Measurements from ENCODE around the gene NXPH3. TPM values are rescaled to one million over a fixed set of nuclear protein-coding genes. Genes with fewer than 3 reads are reported as not detected.
"Not testable (repeated sequence)": the region's sequence is repeated elsewhere in the genome, so short reads cannot be mapped to it uniquely, and the experiment has no call there.

NXPH3 gene
- total RNA-seq, 1 experiment from 2014 or later: 2.2 TPM

- Histone ChIP-seq H3K27ac (no peak overlapping the region), H3K4me1 (replicated peaks) (peaks cover 17% of the 10 kb centered on the region), H3K36me3 (no peaks in the 10 kb centered on the region), H3K4me3 (no peak overlapping the region), H3K9me3 (replicated peaks) (no peaks in the 10 kb centered on the region), H3K27me3 (replicated peaks) (no peaks in the 10 kb centered on the region; the same call in 1 of the 2 replicates)
- no peak for DNase-seq (ENCODE audit: low read depth in 1 of 2, low spot score in 2 of 2)
Measured at GRCh38 chr17:49565948-49566491, 9.7 kb upstream of the NXPH3 start.

DNA sequence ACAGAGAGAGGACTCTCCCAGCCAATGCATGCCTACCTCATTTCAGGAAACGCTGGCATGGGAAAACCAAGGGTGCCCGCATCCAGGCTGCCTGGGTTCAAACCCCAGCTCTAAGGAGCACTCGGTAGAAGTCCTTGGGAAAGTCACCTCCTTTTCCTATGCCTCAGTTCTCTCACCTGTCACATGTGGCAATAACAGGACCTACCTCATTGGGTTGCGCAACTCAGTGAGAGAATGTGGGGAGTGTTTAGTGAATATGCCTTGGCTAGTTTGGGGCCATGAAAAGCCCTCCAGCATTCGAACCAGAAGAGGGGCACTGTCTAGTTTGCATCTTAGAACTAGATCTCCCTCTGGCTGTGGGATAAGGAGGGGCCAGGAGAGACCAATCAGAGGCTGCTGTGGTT lies 9.0 kb upstream of the NXPH3 start:
- H3K27me3 ChIP-seq (replicated peaks): peaks cover 3% of the 10 kb centered on the region; the same call in 1 of the 2 replicates
- DNase-seq (ENCODE audit: low read depth in 1 of 2, low spot score in 2 of 2): no peak
- H3K36me3 ChIP-seq: no peaks in the 10 kb centered on the region
- H3K4me3 ChIP-seq: no peak overlapping the region
- no peaks in the 10 kb centered on the region for H3K9me3 ChIP-seq (replicated peaks)
- peaks cover 17% of the 10 kb centered on the region for H3K4me1 ChIP-seq (replicated peaks)
- no peak overlapping the region for H3K27ac ChIP-seq

DNA sequence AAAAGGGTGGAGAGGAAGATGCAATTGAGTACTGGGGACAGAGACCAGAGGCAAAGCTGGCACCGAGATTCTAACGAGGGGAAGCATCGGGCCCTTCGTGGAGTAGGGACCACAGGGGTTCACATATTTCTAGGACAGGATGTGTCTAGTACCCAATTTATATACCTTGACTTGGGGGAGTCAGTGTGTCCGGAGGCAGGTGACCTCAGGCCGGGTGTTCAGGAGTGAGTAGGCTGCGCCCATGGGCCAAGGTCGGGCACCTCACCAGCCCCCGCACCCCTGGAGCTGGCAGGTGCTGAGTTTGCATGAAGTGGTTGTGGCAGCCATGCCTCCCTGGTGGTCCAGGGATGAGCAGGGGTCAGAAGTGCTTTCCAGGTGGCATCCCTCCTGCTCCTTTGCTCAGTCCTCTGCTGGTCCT lies 8.6 kb upstream of the NXPH3 start:
- Histone ChIP-seq H3K27me3 (replicated peaks) (peaks cover 4% of the 10 kb centered on the region; the same call in 1 of the 2 replicates), H3K27ac (no peak overlapping the region), H3K36me3 (no peaks in the 10 kb centered on the region), H3K4me1 (replicated peaks) (peaks cover 17% of the 10 kb centered on the region), H3K4me3 (no peak overlapping the region), H3K9me3 (replicated peaks) (no peaks in the 10 kb centered on the region)
- no peak for DNase-seq (ENCODE audit: low read depth in 1 of 2, low spot score in 2 of 2)

DNA sequence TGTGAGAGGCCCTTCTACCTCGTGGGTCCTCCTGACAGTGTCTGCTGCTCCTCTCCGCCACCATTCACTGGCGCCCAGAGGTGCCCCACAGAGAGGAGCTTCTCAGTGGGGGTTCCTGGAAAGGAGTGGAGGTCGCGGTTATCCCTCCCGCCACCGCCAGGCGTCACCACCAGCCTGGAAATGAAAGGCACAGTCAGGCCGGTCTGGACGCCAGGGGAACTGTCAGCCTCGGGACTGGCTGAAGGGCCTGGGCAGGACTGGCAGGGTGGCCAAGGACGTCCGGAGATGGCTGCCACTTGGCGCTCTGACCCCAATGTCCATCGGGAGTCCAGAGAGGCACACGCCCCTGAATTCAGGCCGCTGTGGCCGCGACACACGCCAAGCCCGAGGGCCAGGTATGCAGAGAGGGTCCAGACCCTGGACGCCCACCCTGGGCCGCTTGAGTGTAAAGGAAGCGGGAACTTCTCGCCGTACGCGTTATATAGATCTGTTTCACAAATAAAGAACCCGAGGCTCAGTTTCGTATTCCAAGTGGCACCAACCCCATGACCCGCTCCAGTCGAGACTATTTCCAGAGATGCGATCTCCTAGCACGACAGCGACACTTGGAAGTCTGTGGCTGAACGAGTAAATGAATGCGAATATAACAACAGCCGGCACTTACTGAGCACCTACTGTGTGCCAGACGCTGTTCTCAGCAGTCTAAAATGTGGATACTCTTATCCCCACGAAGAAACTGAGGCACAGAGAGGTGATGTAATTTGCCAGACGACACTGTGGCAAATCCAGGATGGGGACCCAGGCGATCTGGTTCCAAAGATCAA lies 7.6 kb upstream of the NXPH3 start:
- no peaks in the 10 kb centered on the region for H3K36me3 ChIP-seq
- peak; percentile 88 to 96 for DNase-seq (ENCODE audit: low read depth in 1 of 2, low spot score in 2 of 2)
- no peaks in the 10 kb centered on the region for H3K9me3 ChIP-seq (replicated peaks)
- H3K4me1 ChIP-seq (replicated peaks): peaks cover 17% of the 10 kb centered on the region
- peak overlapping the region; percentile 32 for H3K4me3 ChIP-seq
- peaks cover 4% of the 10 kb centered on the region; the same call in 1 of the 2 replicates for H3K27me3 ChIP-seq (replicated peaks)
- H3K27ac ChIP-seq: no peak overlapping the region

- H3K4me3 ChIP-seq; H3K36me3 ChIP-seq; DNase-seq (ENCODE audit: low read depth in 1 of 2, low spot score in 2 of 2); H3K27ac ChIP-seq; H3K27me3 ChIP-seq (replicated peaks); H3K9me3 ChIP-seq (replicated peaks): not testable (repeated sequence)
- H3K4me1 ChIP-seq (replicated peaks): peaks cover 17% of the 10 kb centered on the region
Measured at GRCh38 chr17:49568695-49569047, 7.0 kb upstream of the NXPH3 start.

GRCh38 chr17:49570540-49571242 lies 5.0 kb upstream of the NXPH3 start:
- Histone ChIP-seq H3K4me1 (replicated peaks) (peaks cover 24% of the 10 kb centered on the region), H3K9me3 (replicated peaks) (0 out of 2 replicates have a peak, but pooled peaks cover 3% of the 10 kb centered on the region), H3K4me3 (no peak overlapping the region), H3K36me3 (no peaks in the 10 kb centered on the region), H3K27ac (no peak overlapping the region), H3K27me3 (replicated peaks) (peaks cover 8% of the 10 kb centered on the region; the same call in 1 of the 2 replicates)
- DNase-seq (ENCODE audit: low read depth in 1 of 2, low spot score in 2 of 2): no peak

DNA sequence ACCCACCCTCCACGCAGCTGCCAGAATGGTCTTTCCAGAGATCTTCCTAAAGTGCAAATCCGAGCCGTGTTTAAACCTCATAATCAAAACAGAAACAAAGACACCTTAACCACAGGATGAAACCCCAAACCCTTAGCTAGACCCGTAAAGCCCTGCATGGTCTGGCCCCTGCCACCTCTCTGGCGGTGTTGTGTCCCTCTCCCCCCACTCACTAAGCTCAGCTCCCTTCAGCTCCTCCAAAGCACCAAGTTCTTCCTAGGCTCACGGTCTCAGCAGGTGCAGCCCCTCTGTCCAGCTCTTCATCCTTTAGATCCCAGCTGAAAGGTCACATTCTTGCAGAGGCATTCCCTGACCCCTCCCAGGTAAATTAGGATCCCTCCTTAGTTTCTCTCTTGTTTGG lies 4.4 kb upstream of the NXPH3 start:
- Histone ChIP-seq H3K4me3 (no peak overlapping the region), H3K36me3 (no peaks in the 10 kb centered on the region), H3K4me1 (replicated peaks) (peaks cover 29% of the 10 kb centered on the region), H3K9me3 (replicated peaks) (0 out of 2 replicates have a peak, but pooled peaks cover 5% of the 10 kb centered on the region), H3K27me3 (replicated peaks) (peaks cover 8% of the 10 kb centered on the region; the same call in 1 of the 2 replicates), H3K27ac (no peak overlapping the region)
- no peak for DNase-seq (ENCODE audit: low read depth in 1 of 2, low spot score in 2 of 2)

DNA sequence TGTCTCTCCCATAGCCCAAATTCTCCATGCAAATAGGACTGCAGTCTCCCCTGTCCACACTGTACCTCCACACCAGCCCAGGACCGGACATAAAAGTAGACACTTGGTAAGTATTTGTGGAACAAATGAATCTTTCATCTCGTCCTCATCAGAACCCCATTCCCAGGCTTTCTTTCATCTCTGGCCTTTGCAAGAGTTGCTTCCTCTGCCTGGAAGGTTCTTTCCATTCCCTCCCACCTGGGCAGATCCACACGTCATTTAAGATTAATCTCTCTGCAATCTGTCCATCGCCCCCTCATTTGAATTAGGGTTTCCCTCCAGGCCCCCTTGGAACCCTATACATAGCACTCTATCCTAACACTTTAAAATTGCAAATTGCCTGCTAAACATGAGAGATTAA lies 3.9 kb upstream of the NXPH3 start:
- no peaks in the 10 kb centered on the region for H3K36me3 ChIP-seq
- DNase-seq (ENCODE audit: low read depth in 1 of 2, low spot score in 2 of 2): no peak
- 0 out of 2 replicates have a peak, but pooled peaks cover 5% of the 10 kb centered on the region for H3K9me3 ChIP-seq (replicated peaks)
- peaks cover 8% of the 10 kb centered on the region; the same call in 1 of the 2 replicates for H3K27me3 ChIP-seq (replicated peaks)
- H3K4me3 ChIP-seq: no peak overlapping the region
- H3K27ac ChIP-seq: no peak overlapping the region
- peaks cover 30% of the 10 kb centered on the region for H3K4me1 ChIP-seq (replicated peaks)

DNA sequence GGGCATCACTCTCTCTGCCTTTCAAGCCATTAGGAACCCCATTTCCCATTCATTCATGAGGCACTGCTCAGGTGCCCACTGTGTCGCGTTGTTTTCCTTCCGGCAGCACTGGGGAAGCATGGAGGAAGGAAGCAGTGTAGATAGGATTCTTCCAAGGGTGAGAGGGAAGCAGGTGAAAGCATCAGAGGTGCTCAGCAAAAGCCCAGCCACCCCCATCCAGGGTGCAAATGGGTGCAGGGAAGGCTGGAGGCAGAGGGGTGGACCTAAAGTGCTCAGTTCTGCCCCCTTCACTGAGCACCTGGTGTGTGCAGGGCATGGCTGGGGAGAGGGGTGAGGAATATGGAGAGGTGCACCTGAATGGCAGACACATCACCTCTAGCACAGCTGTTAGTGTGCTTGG lies 3.4 kb upstream of the NXPH3 start:
- Histone ChIP-seq H3K4me1 (replicated peaks) (peaks cover 35% of the 10 kb centered on the region), H3K4me3 (no peak overlapping the region), H3K27ac (no peak overlapping the region), H3K27me3 (replicated peaks) (peaks cover 8% of the 10 kb centered on the region; the same call in 1 of the 2 replicates), H3K9me3 (replicated peaks) (0 out of 2 replicates have a peak, but pooled peaks cover 5% of the 10 kb centered on the region), H3K36me3 (no peaks in the 10 kb centered on the region)
- no peak for DNase-seq (ENCODE audit: low read depth in 1 of 2, low spot score in 2 of 2)

DNA sequence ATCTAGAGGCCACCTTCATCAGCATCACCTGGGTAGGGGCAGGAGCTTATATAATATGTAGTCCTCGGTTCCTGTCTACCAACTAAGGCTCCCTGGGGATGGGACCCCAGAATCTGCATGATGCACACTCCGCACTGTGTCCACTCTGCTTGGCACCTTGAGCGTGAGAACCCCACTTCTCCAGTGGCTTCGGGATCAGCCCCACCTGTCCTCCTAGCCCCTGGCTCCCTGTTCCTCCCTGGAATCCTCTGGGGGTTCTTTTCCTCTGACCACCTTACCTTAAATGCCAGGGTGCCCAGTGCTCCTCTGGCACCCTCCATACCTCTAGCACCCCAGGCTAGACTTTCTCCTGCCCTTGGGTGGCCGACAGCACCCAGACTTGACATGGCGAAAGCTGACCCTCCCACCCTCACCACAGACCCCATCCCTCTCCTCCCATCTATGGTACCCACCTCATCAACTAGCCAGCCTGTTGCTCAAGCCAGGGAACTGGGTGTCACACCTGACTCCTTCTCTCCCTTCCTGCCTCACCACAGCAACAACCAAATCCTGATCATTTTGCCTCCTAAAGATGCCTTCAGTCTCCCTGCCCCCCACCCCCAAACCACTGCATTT lies 2.8 kb upstream of the NXPH3 start:
- H3K4me3 ChIP-seq: no peak overlapping the region
- no peaks in the 10 kb centered on the region for H3K36me3 ChIP-seq
- peaks cover 32% of the 10 kb centered on the region for H3K4me1 ChIP-seq (replicated peaks)
- no peak overlapping the region for H3K27ac ChIP-seq
- peak in 1 of 2 experiments; percentile 43 for DNase-seq (ENCODE audit: low read depth in 1 of 2, low spot score in 2 of 2)
- H3K27me3 ChIP-seq (replicated peaks): peaks cover 8% of the 10 kb centered on the region; the same call in 1 of the 2 replicates
- H3K9me3 ChIP-seq (replicated peaks): 0 out of 2 replicates have a peak, but pooled peaks cover 5% of the 10 kb centered on the region

GRCh38 chr17:49573510-49574322 lies 2.0 kb upstream of the NXPH3 start:
- Histone ChIP-seq H3K27me3 (replicated peaks) (peaks cover 8% of the 10 kb centered on the region; the same call in 1 of the 2 replicates), H3K36me3 (no peaks in the 10 kb centered on the region), H3K4me3 (no peak overlapping the region), H3K4me1 (replicated peaks) (peaks cover 26% of the 10 kb centered on the region), H3K27ac (no peak overlapping the region), H3K9me3 (replicated peaks) (0 out of 2 replicates have a peak, but pooled peaks cover 5% of the 10 kb centered on the region)
- no peak for DNase-seq (ENCODE audit: low read depth in 1 of 2, low spot score in 2 of 2)

- no peak overlapping the region for H3K27ac ChIP-seq
- peaks cover 26% of the 10 kb centered on the region for H3K4me1 ChIP-seq (replicated peaks)
- peak in 1 of 2 experiments; percentile 44 for DNase-seq (ENCODE audit: low read depth in 1 of 2, low spot score in 2 of 2)
- H3K36me3 ChIP-seq: no peaks in the 10 kb centered on the region
- peaks cover 8% of the 10 kb centered on the region; the same call in 1 of the 2 replicates for H3K27me3 ChIP-seq (replicated peaks)
- no peak overlapping the region for H3K4me3 ChIP-seq
- H3K9me3 ChIP-seq (replicated peaks): 0 out of 2 replicates have a peak, but pooled peaks cover 5% of the 10 kb centered on the region
Measured at GRCh38 chr17:49574323-49574781, 1.3 kb upstream of the NXPH3 start.

Measured in SJSA1 (cell line).